MM.1S (cell line): ENCODE results near the gene CREB5.

Experiments
- CTCF ChIP-seq: fragments of 300-600 bp; sonication (generic); IDR thresholded peaks from 2 replicates; pipeline ENCODE4 v1.5.1; 2016; ENCODE audit warnings: antibody characterized with exemption, low read length, mixed read lengths
- EZH2 ChIP-seq: fragments of 300-600 bp; sonication (generic); optimal IDR thresholded peaks from 2 replicates; pipeline ENCODE3; 2017; ENCODE audit warnings: low read depth, mild to moderate bottlenecking, antibody characterized with exemption, low read length, mixed read lengths

GRCh38 chr7:28425496-28425895 lies 13.2 kb downstream of the CREB5 start:
- TF ChIP-seq CTCF (no peak), EZH2 (no peak)
